K562 (cell line): ENCODE measurements around the gene STAMBPL1. TPM values are rescaled to one million over a fixed set of nuclear protein-coding genes. Genes with fewer than 3 reads are reported as not detected.

Experiments used
- ATAC-seq: fragments of 200-7000 bp; cut with Tn5 transposase; 3 replicates; pipeline ENCODE4 v1.9.1; 2020; ENCODE audit warnings: moderate library complexity
- BruUV-seq: library from RNA; stranded (reverse); fragments of 400-500 nt; replicated peaks from 2 replicates; lab custom pipeline; 2021; lab: Mats Ljungman, UMichigan
- CTCF ChIA-PET: fragments of 300-600 bp; formaldehyde crosslinking; extraction: SDS; loops from one replicate; lab custom pipeline; 2021; ENCODE audit warnings: low intra/inter-chr PET ratio; lab: Yijun Ruan, JAX
- POLR2A ChIA-PET: fragments of 300-600, 350-650 bp; sonication (Branson Sonifier 250); formaldehyde crosslinking; extraction: SDS; loops from one replicate; lab custom pipeline; 2021; ENCODE audit warnings: antibody characterized with exemption, inconsistent platforms; lab: Yijun Ruan, JAX
- DNase-seq, 4 experiments: peaks; one replicate each; pipeline versions ENCODE4 v3.0.0 to v3.0.0-alpha.2; 2011 to 2018; ENCODE audit warnings: low spot score in 3 of 4, mixed read lengths in 3 of 4; ENCODE audit errors: extremely low read depth in 1 of 4
- FAIRE-seq: peaks from 2 replicates; lab custom pipeline; 2011; peaks lifted over from hg19 to GRCh38; lab: Jason Lieb, UNC
- H2AFZ ChIP-seq: 2 replicates; pipeline ENCODE4 v1.6.0; 2011; ENCODE audit warnings: low read depth, low read length, control low read depth, inconsistent platforms
- H3K27ac ChIP-seq: fragments of 200-600 bp; 3 replicates; pipeline ENCODE4 v1.8.0; 2011; ENCODE audit warnings: low read depth, mild to moderate bottlenecking, control low read depth, inconsistent platforms, low read length, moderate library complexity, mixed read lengths; ENCODE audit errors: extremely low read depth
- H3K27me3 ChIP-seq, 2 experiments: fragments of 300-600 bp in 1 of 2; 2 replicates in 1 of 2; 3 replicates in 1 of 2; pipeline versions ENCODE4 v1.6.0 to v1.8.0; 2011; ENCODE audit warnings: inconsistent platforms in 2 of 2, low read length in 2 of 2, mild to moderate bottlenecking in 1 of 2, mixed read lengths in 1 of 2, moderate library complexity in 1 of 2; ENCODE audit not compliant: control insufficient read depth in 2 of 2, insufficient read depth in 2 of 2
- H3K36me3 ChIP-seq: fragments of 300-600 bp; 3 replicates; pipeline ENCODE4 v1.8.0; 2011; ENCODE audit warnings: mild to moderate bottlenecking, low read length, inconsistent platforms; ENCODE audit not compliant: control insufficient read depth, insufficient read depth
- H3K4me1 ChIP-seq, 2 experiments: fragments of 200-600 bp in 1 of 2; replicated peaks in 1 of 2; 2 replicates in 1 of 2; 3 replicates in 1 of 2; pipeline versions ENCODE4 v1.5.1 to v1.8.0; 2011; ENCODE audit warnings: inconsistent platforms in 2 of 2, low read length in 2 of 2, mild to moderate bottlenecking in 1 of 2, mixed read lengths in 1 of 2, moderate library complexity in 1 of 2; ENCODE audit not compliant: control insufficient read depth in 2 of 2, insufficient read depth in 2 of 2
- H3K4me2 ChIP-seq: 2 replicates; pipeline ENCODE4 v1.6.1; 2011; ENCODE audit warnings: low read length, control low read depth, inconsistent platforms, mixed read lengths; ENCODE audit not compliant: insufficient read depth
- H3K4me3 ChIP-seq: fragments of 200-600 bp; sonication (generic), shearing (Covaris generic); 2 replicates; pipeline ENCODE4 v1.5.1; 2016; ENCODE audit warnings: control low read depth, inconsistent platforms
- H3K79me2 ChIP-seq: fragments of 200-600 bp; 3 replicates; pipeline ENCODE4 v1.8.0; 2011; ENCODE audit warnings: low read length, inconsistent platforms; ENCODE audit not compliant: control insufficient read depth, insufficient read depth
- H3K9ac ChIP-seq, 2 experiments: 2 replicates each; pipeline versions ENCODE4 v1.6.0 to v1.6.1; 2011; ENCODE audit warnings: low read depth in 2 of 2, low read length in 2 of 2, control low read depth in 1 of 2, inconsistent platforms in 1 of 2, mild to moderate bottlenecking in 1 of 2, mixed read lengths in 1 of 2; ENCODE audit not compliant: insufficient read depth in 1 of 2
- H3K9me1 ChIP-seq: one replicate; pipeline ENCODE4 v1.6.0; 2011; ENCODE audit warnings: inconsistent platforms, mild to moderate bottlenecking, low read length, moderate library complexity; ENCODE audit not compliant: control insufficient read depth, insufficient read depth
- H3K9me3 ChIP-seq: replicated peaks from 2 replicates; pipeline ENCODE4 v1.5.1; 2011; ENCODE audit warnings: low read depth, low read length, inconsistent platforms; ENCODE audit not compliant: control insufficient read depth, insufficient read depth
- H4K20me1 ChIP-seq: replicated peaks from 2 replicates; pipeline ENCODE4 v1.6.1; 2011; ENCODE audit warnings: low read length, inconsistent platforms, mixed read lengths; ENCODE audit not compliant: control insufficient read depth, insufficient read depth
- E2F3 ChIP-seq: fragments of 250-450 bp; sonication (Bioruptor Pico); IDR thresholded peaks from 2 replicates; pipeline ENCODE4 v1.4.0; 2020; ENCODE audit warnings: mild to moderate bottlenecking
- ELF2 ChIP-seq: fragments of 250-450 bp; sonication (Bioruptor Pico); IDR thresholded peaks from 2 replicates; pipeline ENCODE4 v1.5.0; 2021; ENCODE audit warnings: mild to moderate bottlenecking
- KAT2B ChIP-seq: IDR thresholded peaks from one replicate; pipeline ENCODE4 v1.6.1; 2012; ENCODE audit warnings: low read depth, mild to moderate bottlenecking, control low read depth, inconsistent platforms, low read length, moderate library complexity
- KDM5B ChIP-seq: fragments of 200-600 bp; sonication (generic); IDR thresholded peaks from 2 replicates; pipeline ENCODE4 v1.6.1; 2012; ENCODE audit warnings: low read depth, mild to moderate bottlenecking, moderate library complexity, low read length, control low read depth, inconsistent platforms; ENCODE audit not compliant: insufficient replicate concordance
- L3MBTL2 ChIP-seq: fragments of 450-650 bp; IDR thresholded peaks from 2 replicates; pipeline ENCODE4 v1.6.1; 2016; ENCODE audit warnings: mild to moderate bottlenecking, moderate library complexity
- MEF2D ChIP-seq: conservative IDR thresholded peaks from 2 replicates; pipeline ENCODE4 v1.6.1; 2016; ENCODE audit warnings: low read depth, missing genetic modification characterization, missing compliant biosample characterization
- NR0B1 ChIP-seq: fragments of 450-650 bp; IDR thresholded peaks from one replicate; pipeline ENCODE4 v1.6.1; 2018; ENCODE audit warnings: mild to moderate bottlenecking, moderate library complexity; ENCODE audit not compliant: partially characterized antibody
- NR3C1 ChIP-seq: sonication (generic); formaldehyde crosslinking; IDR thresholded peaks from 2 replicates; pipeline ENCODE4 v1.8.1; 2022; ENCODE audit warnings: missing genetic modification reagents
- PATZ1 ChIP-seq: fragments of 250-450 bp; sonication (Bioruptor Pico); IDR thresholded peaks from 2 replicates; pipeline ENCODE4 v1.5.0; 2020; ENCODE audit warnings: mild to moderate bottlenecking, borderline replicate concordance
- RAD51 ChIP-seq: fragments of 450-650 bp; IDR thresholded peaks from 2 replicates; pipeline ENCODE4 v1.7.1; 2016; ENCODE audit warnings: low read depth, mild to moderate bottlenecking, borderline replicate concordance
- SMAD1 ChIP-seq: fragments of 150-350 bp; IDR thresholded peaks from 2 replicates; pipeline ENCODE4 v1.6.1; 2014; ENCODE audit warnings: low read length, low read depth; ENCODE audit not compliant: partially characterized antibody
- TEAD2 ChIP-seq: fragments of 450-650 bp; IDR thresholded peaks from 2 replicates; pipeline ENCODE4 v1.6.1; 2016; ENCODE audit warnings: missing genetic modification characterization, control low read depth, missing compliant biosample characterization
- ZBED1 ChIP-seq: IDR thresholded peaks from 2 replicates; pipeline ENCODE4 v1.6.1; 2014
- ZBTB7A ChIP-seq: IDR thresholded peaks from 2 replicates; pipeline ENCODE4 v1.6.1; 2011; ENCODE audit warnings: low read depth, mild to moderate bottlenecking, low read length, moderate library complexity, borderline replicate concordance; ENCODE audit not compliant: control insufficient read depth
- ZNF253 ChIP-seq: fragments of 250-450 bp; sonication (Bioruptor Pico); conservative IDR thresholded peaks from 2 replicates; pipeline ENCODE4 v1.6.1; 2021; ENCODE audit warnings: mild to moderate bottlenecking
- WGBS: fragments of 100-300 bp; shearing (Covaris generic); methylation state at CpG from one replicate; pipeline ENCODE4 v1.1.6; 2016; ENCODE audit warnings: low coverage, mixed read lengths; ENCODE audit not compliant: insufficient coverage; ENCODE audit errors: missing lambda C conversion rate; 5-methylcytosine and 5-hydroxymethylcytosine counted together
- in situ Hi-C: fragments of 300-500 bp; cut with MboI; formaldehyde crosslinking; loops from 4 replicates; pipeline ENCODE4 v1.15.0; 2018; ENCODE audit warnings: inconsistent platforms, mixed read lengths
- intact Hi-C: fragments of 100-400 bp; cut with micrococcal nuclease; formaldehyde crosslinking; loops from 2 replicates; pipeline ENCODE4 v1.14.2; 2022
- polyA plus RNA-seq, 8 experiments: library from polyadenylated mRNA; depleted of rRNA in 4 of 8; stranded (reverse) in 5 of 8; unstranded in 3 of 8; fragments of >200 nt; fragmentation: Nextera tagmentation in 2 of 8; fragmentation: Illumina TruSeq in 1 of 8; extraction: Ambion mirVana in 2 of 8; extraction: Trizol in 1 of 8; gene quantifications; 2 replicates each; pipeline versions ENCODE4 v1.2.1 to v1.2.3, GENCODE V29; 2011 to 2014; ENCODE audit warnings: inconsistent platforms in 1 of 8, missing spikeins in 1 of 8
- total RNA-seq, 7 experiments: library from RNA; depleted of rRNA in 6 of 7; stranded (reverse); fragments of >200 nt in 6 of 7; fragmentation: Illumina TruSeq in 2 of 7; extraction: Trizol in 2 of 7; gene quantifications; 2 replicates each; pipeline versions ENCODE4 v1.2.1 to v1.2.3, GENCODE V29; 2011 to 2021; ENCODE audit warnings: low replicate concordance in 1 of 7

Gene STAMBPL1
- total and polyA plus RNA-seq, 9 of the 15 experiments (the other 6 are each of a cell fraction or from before 2014, with no cell fraction given) = 0.09 TPM; not detected in 8

- Histone ChIP-seq H3K9me1 (no peaks in the 10 kb centered on the region), H3K4me3 (no peak overlapping the region), H3K79me2 (no peaks in the 10 kb centered on the region), H4K20me1 (no peaks in the 10 kb centered on the region), H3K9ac (no peak overlapping the region), H3K9me3 (no peaks in the 10 kb centered on the region), H3K4me2 (no peak overlapping the region), H3K4me1 (no peaks in the 10 kb centered on the region), H3K27ac (no peak overlapping the region), H3K36me3 (no peaks in the 10 kb centered on the region), H2AFZ (no peak overlapping the region), H3K27me3 (no peaks in the 10 kb centered on the region)
- in situ Hi-C loops (no loop called here), intact Hi-C loops (no loop called here)
- DNase-seq (no peak), FAIRE-seq (no peak), ATAC-seq (no peak)
- no peak for TF ChIP-seq PATZ1 (CRISPR knock-in tag)
- no peak for TF ChIP-seq TEAD2
- no peak for TF ChIP-seq ELF2 (CRISPR knock-in tag)
- TF ChIP-seq L3MBTL2 = no peak
- TF ChIP-seq KDM5B = no peak
- TF ChIP-seq NR0B1 = no peak
- TF ChIP-seq E2F3 (CRISPR knock-in tag) = no peak
- no peak for TF ChIP-seq SMAD1
- TF ChIP-seq ZBTB7A = no peak
- no peak for TF ChIP-seq MEF2D
- no peak for TF ChIP-seq RAD51
- no peak for TF ChIP-seq KAT2B
- no peak for TF ChIP-seq ZNF253
- no peak for TF ChIP-seq ZBED1
- no peak for TF ChIP-seq NR3C1 (CRISPR knock-in tag)
- 0% methylated on average over 3 of the region's 3 CpGs for WGBS
- POLR2A ChIA-PET = no interaction called here
- CTCF ChIA-PET = no interaction called here
- no TSS peak for BruUV-seq
Measured at GRCh38 chr10:88854684-88855083, 25.4 kb upstream of the STAMBPL1 start.
